AG10803 (cell line): ENCODE data around the gene AP2B1.
"Not testable (repeated sequence)": the region's sequence is repeated elsewhere in the genome, so short reads cannot be mapped to it uniquely, and the experiment has no call there.

ENCODE experiments used
- DNase-seq: peaks from one replicate; pipeline ENCODE4 v3.0.0; 2010; ENCODE audit warnings: low read depth
- H3K4me3 ChIP-seq: 2 replicates; pipeline ENCODE4 v1.5.1; 2011; ENCODE audit warnings: mild to moderate bottlenecking, low read length, control low read depth
- CTCF ChIP-seq: conservative IDR thresholded peaks from 2 replicates; pipeline ENCODE4 v1.5.1; 2011; ENCODE audit warnings: mild to moderate bottlenecking, low read length, control low read depth, inconsistent platforms

The AP2B1 gene

GRCh38 chr17:35555691-35556090, 31.4 kb upstream of the AP2B1 start:
- H3K4me3 ChIP-seq, result no peak overlapping the region
- peak; percentile 28 for TF ChIP-seq CTCF
- DNase-seq, result no peak

DNA sequence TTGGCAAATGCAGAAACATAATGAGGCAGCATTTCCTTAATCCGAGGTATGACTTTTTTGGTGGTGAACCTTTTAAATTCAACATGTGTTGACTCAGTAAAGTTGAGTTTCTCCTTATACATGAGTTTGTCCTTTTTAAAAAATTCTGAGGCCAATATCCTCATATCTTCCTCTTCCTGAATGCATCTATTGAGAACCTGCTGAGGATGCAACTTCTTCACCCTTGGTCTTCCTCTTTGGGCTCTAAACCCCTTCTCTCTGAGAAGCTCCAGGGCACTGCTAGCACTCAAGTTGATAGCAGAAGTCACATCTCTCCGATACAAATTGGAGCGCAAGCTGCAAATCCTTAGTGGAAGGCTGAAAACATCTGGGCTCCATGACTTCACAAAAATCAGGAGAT, 29.8 kb upstream of the AP2B1 start:
- DNase-seq, result no peak
- no peak for TF ChIP-seq CTCF
- H3K4me3 ChIP-seq, result no peak overlapping the region

DNA sequence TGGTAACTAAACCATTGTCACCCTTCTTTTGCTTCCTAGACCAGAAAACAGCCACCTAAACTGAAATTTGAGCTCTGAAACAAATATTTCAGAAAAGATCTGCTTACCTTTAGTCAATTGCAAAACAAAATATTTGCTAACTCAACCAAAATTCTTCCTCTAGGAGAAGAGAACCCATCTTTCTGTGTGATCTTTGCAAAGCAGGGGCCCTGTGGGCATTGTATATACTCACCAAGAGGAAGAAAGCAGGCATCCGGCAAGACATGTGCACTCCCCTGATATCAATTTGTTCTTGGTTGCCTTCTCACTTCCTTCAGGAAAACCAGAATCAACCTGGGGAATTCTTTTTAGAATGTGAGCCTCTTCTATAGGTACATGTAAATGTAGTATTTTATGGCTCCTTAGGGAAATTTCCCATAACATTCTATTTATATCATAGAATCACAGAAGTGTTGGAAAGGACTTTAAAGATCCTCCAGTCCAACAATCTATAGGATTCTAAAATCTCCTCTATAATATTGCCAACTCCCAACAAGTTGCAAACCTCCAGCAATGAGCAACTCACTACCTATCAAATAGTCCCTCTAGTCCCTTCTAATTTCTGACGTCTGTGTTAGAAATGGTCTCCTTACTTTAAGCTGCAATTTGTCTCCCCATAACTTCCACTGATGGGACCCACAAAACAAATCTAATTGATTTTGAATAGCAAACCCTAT, 27.5 kb upstream of the AP2B1 start:
- H3K4me3 ChIP-seq, result no peak overlapping the region
- DNase-seq, result no peak
- TF ChIP-seq CTCF, result no peak

- no peak for TF ChIP-seq CTCF
- DNase-seq, result no peak
- no peak within 1 kb of the TSS for H3K4me3 ChIP-seq
Observed at GRCh38 chr17:35560703-35561102, 26.4 kb upstream of the AP2B1 start, which contains the start of gene SLFN14. Gene SLFN14 (minus strand): TSS chr17:35560819. CDS start chr17:35558062, 2,757 bp downstream.

GRCh38 chr17:35563181-35563580, 23.9 kb upstream of the AP2B1 start:
- DNase-seq, H3K4me3 ChIP-seq: not testable (repeated sequence)

- no peak for DNase-seq
- peak overlapping the region; percentile 97 for H3K4me3 ChIP-seq
- no peak for TF ChIP-seq CTCF
Observed at GRCh38 chr17:35566968-35567367, 20.2 kb upstream of the AP2B1 start.

- no peak for TF ChIP-seq CTCF
- H3K4me3 ChIP-seq, result peak overlapping the region; percentile 97
- DNase-seq, result peak; percentile 40
Observed at GRCh38 chr17:35568561-35568960, 18.6 kb upstream of the AP2B1 start.

DNA sequence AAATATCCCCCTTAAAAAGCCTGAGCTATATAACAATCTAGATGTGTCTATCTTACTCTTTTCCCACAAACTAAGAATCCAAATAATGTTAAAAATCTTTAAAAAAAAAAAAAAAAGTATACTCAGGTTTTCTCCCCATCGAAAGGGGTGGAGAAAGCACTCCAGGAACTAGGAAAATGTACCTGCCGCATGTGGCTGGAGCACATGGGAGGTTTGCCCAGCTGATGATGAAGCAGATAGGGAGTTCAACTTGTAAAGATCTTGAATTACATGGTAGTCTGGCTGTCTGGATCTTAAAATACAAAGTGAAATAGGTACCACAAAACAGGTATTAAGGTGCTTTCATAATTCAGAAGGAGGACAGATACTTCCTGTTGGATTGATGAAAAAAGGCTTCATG, 17.7 kb upstream of the AP2B1 start:
- no peak for DNase-seq
- no peak overlapping the region for H3K4me3 ChIP-seq
- no peak for TF ChIP-seq CTCF
